GM12801 (cell line): ENCODE measurements around the gene SIMC1.

ENCODE experiments used
- TF ChIP-seq, protein P1 (sequence below): IDR thresholded peaks from one replicate; pipeline ENCODE4 v1.5.1; 2011; ENCODE audit warnings: control low read depth; ENCODE audit not compliant: insufficient read length; ENCODE audit errors: extremely low read depth

The SIMC1 gene

DNA sequence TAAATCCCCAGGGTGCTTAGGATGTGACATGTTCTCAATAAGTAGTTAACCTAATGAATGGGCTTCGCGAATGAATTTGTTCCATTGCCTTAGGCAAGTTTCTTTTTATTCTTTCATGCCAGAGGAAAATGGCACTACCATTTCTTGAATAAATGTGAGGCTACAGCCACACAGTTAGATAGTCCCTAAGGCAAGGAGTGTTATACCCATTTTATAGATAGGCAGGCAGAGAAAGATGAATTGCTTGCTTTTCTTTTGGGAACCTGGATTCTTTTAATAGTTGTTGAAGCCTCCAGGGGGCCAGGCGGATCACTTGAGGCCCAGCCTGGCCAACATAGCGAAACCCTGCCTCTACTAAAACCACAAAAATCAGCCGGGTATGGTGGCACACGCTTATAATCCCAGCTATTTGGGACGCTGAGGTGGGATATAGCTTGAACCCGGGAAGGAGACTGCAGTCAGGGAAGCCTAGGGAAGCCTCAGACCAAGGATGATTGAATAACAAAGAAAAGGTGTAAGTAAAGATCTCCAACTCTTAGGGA, 149.2 kb downstream of the SIMC1 start:
- TF ChIP-seq, protein P1, sequence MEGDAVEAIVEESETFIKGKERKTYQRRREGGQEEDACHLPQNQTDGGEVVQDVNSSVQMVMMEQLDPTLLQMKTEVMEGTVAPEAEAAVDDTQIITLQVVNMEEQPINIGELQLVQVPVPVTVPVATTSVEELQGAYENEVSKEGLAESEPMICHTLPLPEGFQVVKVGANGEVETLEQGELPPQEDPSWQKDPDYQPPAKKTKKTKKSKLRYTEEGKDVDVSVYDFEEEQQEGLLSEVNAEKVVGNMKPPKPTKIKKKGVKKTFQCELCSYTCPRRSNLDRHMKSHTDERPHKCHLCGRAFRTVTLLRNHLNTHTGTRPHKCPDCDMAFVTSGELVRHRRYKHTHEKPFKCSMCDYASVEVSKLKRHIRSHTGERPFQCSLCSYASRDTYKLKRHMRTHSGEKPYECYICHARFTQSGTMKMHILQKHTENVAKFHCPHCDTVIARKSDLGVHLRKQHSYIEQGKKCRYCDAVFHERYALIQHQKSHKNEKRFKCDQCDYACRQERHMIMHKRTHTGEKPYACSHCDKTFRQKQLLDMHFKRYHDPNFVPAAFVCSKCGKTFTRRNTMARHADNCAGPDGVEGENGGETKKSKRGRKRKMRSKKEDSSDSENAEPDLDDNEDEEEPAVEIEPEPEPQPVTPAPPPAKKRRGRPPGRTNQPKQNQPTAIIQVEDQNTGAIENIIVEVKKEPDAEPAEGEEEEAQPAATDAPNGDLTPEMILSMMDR, result no peak

- TF ChIP-seq, protein P1, result no peak
These were observed 149.8 kb downstream of the SIMC1 start for GRCh38 chr5:176388003-176388443.

DNA sequence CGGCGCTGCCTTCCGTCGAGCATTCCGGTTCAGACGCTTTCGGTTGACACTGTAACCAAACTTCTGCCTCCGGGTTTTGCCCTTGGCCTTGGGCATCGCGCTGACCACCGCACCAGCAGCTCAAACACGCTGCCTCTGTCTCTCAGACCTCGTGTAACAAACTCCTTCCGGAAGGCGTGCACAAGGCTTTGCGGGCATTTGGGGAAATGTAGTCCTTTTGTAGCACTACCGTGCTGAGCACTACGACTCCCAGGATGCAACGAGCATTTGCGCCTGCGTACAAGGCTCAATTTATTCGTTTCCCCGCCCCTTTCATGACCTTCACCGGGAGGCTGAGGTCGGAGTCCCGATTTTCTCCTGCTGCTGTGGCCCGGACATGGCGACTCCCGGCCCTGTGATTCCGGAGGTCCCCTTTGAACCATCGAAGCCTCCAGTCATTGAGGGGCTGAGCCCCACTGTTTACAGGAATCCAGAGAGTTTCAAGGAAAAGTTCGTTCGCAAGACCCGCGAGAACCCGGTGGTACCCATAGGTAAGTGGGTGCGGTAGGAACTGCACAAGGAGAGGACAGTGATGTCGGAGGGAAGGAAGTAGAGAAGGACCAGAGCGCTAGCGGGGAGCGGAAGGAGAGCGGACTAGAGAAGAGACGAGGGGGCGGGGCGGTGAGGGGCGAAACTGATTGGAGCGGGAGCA, 150.4 kb downstream of the SIMC1 start, which contains the start of the genes HIGD2A and NOP16:
Gene HIGD2A (plus strand): TSS at position 308 of the 691 bp plus-strand sequence. CDS start 69 bp downstream, at position 377.
Gene NOP16 (minus strand): TSS at position 155 of the 691 bp plus-strand sequence. CDS start 59 bp downstream, at position 96.
- TF ChIP-seq, protein P1, result no peak

DNA sequence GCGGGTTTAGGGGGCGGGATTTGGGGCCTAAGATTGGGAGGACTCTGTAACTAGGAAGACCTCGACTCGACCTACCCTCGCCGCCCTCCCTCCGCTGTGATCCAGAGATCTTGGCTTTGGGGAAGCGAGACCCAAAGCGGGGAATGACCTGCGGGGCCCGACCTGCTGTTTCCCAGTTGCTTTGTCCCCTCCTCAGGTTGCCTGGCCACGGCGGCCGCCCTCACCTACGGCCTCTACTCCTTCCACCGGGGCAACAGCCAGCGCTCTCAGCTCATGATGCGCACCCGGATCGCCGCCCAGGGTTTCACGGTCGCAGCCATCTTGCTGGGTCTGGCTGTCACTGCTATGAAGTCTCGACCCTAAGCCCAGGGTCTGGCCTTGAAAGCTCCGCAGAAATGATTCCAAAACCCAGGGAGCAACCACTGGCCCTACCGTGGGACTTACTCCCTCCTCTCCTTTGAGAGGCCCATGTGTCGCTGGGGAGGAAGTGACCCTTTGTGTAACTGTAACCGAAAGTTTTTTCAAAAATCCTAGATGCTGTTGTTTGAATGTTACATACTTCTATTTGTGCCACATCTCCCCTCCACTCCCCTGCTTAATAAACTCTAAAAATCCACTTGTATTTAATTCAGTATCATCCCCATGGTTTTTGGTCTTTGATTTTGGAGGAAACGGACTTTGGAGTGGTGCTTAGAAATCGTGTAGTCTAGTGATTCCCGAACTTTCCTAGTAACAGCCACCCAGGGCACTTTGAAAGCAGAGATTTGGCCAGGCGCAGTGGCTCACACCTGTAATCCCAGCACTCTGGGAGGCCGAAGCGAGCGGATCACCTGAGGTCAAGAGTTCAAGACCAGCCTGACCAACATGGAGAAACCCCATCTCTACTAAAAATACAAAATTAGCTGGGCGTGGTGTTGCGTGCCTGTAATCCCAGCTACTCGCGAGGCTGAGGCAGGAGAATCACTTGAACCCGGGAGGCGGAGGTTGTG, 151.2 kb downstream of the SIMC1 start:
- TF ChIP-seq, protein P1, result no peak

GRCh38 chr5:176391479-176391878, 153.3 kb downstream of the SIMC1 start:
- TF ChIP-seq, protein P1, result no peak

DNA sequence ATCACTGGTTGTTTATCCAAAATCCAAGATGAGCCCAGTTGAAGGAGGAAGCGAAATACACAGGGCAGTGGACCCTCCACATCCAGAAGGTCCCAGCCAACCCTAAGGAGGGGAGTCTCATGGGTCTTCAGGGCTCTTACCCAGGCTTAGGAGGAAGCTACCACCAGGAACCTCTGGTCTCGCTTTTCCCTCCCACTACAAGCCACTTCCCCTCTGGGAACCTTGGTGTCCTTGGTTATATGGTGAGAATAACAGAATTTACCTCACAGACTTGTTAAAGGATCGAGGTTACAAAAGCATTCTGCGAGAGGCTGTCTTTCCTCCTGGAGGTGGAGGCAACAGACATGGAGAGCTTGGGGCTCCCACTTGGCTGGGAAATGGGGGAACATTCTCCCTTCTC, 153.8 kb downstream of the SIMC1 start:
- TF ChIP-seq, protein P1, result no peak

GRCh38 chr5:176392526-176392925, 154.3 kb downstream of the SIMC1 start:
- TF ChIP-seq, protein P1, result no peak
